HuH-7 (cell line): ENCODE data around the gene ARHGAP15.

Experiments used
- DNase-seq: peaks from one replicate; pipeline ENCODE4 v3.0.0; 2011; ENCODE audit warnings: low spot score

The ARHGAP15 gene

GRCh38 chr2:143144813-143145455 is 15.7 kb downstream of the ARHGAP15 start:
- DNase-seq = no peak

- no peak for DNase-seq
Measured at GRCh38 chr2:143146366-143146765, 17.1 kb downstream of the ARHGAP15 start.

GRCh38 chr2:143146815-143147530 is 17.8 kb downstream of the ARHGAP15 start:
- DNase-seq = no peak

- no peak for DNase-seq
Measured at GRCh38 chr2:143148011-143148410, 18.8 kb downstream of the ARHGAP15 start.

- DNase-seq = no peak
Measured at GRCh38 chr2:143148757-143149156, 19.5 kb downstream of the ARHGAP15 start.

GRCh38 chr2:143150287-143150686 is 21.1 kb downstream of the ARHGAP15 start:
- no peak for DNase-seq

GRCh38 chr2:143151111-143151752 is 22.0 kb downstream of the ARHGAP15 start:
- no peak for DNase-seq

- no peak for DNase-seq
Measured at GRCh38 chr2:143152219-143152618, 23.0 kb downstream of the ARHGAP15 start.

- no peak for DNase-seq
Measured at GRCh38 chr2:143152637-143153036, 23.4 kb downstream of the ARHGAP15 start.

GRCh38 chr2:143155661-143156060 is 26.4 kb downstream of the ARHGAP15 start:
- no peak for DNase-seq

- no peak for DNase-seq
Measured at GRCh38 chr2:143157001-143157400, 27.8 kb downstream of the ARHGAP15 start.

GRCh38 chr2:143157418-143157817 is 28.2 kb downstream of the ARHGAP15 start:
- no peak for DNase-seq

GRCh38 chr2:143158098-143158497 is 28.9 kb downstream of the ARHGAP15 start:
- no peak for DNase-seq

GRCh38 chr2:143158551-143159485 is 29.6 kb downstream of the ARHGAP15 start:
- no peak for DNase-seq

- no peak for DNase-seq
Measured at GRCh38 chr2:143159486-143159840, 30.2 kb downstream of the ARHGAP15 start.

GRCh38 chr2:143160732-143161707 is 31.8 kb downstream of the ARHGAP15 start:
- no peak for DNase-seq

GRCh38 chr2:143162123-143162837 is 33.1 kb downstream of the ARHGAP15 start:
- DNase-seq = peak; percentile 4

- no peak for DNase-seq
Measured at GRCh38 chr2:143162997-143163396, 33.8 kb downstream of the ARHGAP15 start.

- no peak for DNase-seq
Measured at GRCh38 chr2:143163499-143163898, 34.3 kb downstream of the ARHGAP15 start.

- no peak for DNase-seq
Measured at GRCh38 chr2:143165291-143165690, 36.1 kb downstream of the ARHGAP15 start.
